SU-DHL-6 (cell line): ENCODE measurements around the gene AMZ2.

Source experiments
- EZH2phosphoT487 ChIP-seq: fragments of 200-600 bp; sonication (generic), shearing (Covaris generic); conservative IDR thresholded peaks from 2 replicates; pipeline ENCODE4 v1.6.1; 2018; ENCODE audit warnings: mild to moderate bottlenecking, antibody characterized with exemption, low read length, moderate library complexity, mixed read lengths
- TF ChIP-seq, protein P1 (sequence below): fragments of 200-600 bp; sonication (generic); IDR thresholded peaks from one replicate; pipeline ENCODE4 v1.5.1; 2017; ENCODE audit warnings: antibody characterized with exemption, mild to moderate bottlenecking, low read length, moderate library complexity; ENCODE audit not compliant: insufficient read depth, poor library complexity, severe bottlenecking

DNA sequence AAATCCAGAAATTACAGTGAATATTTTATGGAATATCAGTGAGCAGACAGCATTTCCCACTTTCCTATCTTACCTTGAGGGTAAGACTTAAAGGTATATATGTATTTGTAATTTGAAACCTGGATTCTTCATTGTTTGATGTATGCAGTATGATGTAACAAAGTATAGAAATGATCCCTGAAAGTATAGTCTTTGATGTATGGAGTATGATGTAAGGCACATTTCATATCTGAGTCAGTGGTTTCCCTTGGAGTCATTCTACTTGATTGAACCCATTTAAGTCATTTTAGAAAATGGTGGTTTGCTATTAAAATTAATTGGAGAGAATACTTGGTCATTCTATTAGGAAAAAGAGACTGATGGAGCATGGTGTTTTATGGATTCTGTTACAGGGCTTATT, 10.1 kb downstream of the AMZ2 start:
- TF ChIP-seq, protein P1, sequence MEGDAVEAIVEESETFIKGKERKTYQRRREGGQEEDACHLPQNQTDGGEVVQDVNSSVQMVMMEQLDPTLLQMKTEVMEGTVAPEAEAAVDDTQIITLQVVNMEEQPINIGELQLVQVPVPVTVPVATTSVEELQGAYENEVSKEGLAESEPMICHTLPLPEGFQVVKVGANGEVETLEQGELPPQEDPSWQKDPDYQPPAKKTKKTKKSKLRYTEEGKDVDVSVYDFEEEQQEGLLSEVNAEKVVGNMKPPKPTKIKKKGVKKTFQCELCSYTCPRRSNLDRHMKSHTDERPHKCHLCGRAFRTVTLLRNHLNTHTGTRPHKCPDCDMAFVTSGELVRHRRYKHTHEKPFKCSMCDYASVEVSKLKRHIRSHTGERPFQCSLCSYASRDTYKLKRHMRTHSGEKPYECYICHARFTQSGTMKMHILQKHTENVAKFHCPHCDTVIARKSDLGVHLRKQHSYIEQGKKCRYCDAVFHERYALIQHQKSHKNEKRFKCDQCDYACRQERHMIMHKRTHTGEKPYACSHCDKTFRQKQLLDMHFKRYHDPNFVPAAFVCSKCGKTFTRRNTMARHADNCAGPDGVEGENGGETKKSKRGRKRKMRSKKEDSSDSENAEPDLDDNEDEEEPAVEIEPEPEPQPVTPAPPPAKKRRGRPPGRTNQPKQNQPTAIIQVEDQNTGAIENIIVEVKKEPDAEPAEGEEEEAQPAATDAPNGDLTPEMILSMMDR: no peak
- no peak for TF ChIP-seq EZH2phosphoT487
